ENCODE measurements around the gene ADCY5.

ADCY5 gene

GRCh38 chr3:123325766-123326256 lies 123.1 kb downstream of the ADCY5 start:
- no peak for DNase-seq (ENCODE audit: low read depth)

GRCh38 chr3:123324880-123325765 lies 123.8 kb downstream of the ADCY5 start:
- DNase-seq (ENCODE audit: low read depth) = no peak

DNA sequence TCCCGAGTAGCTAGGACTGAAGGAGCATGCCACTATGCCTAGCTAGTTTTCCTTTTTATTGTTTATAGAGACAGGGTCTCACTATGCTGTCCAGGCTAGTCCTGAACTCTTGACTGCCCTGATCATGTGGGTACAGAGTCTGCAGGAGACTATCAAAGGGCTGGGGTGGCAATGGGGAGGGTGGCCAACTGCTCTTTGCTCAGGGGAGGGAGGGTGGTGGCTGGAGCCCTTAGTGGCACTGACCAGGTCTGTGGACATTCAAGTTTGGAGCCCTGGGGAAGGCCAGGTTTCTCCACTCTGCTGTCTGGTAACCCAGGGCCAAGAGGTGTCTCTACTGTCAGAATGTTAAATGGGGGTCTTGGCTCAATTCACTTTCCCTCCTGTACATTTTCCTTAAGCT lies 125.1 kb downstream of the ADCY5 start:
- DNase-seq (ENCODE audit: low read depth) = no peak

DNA sequence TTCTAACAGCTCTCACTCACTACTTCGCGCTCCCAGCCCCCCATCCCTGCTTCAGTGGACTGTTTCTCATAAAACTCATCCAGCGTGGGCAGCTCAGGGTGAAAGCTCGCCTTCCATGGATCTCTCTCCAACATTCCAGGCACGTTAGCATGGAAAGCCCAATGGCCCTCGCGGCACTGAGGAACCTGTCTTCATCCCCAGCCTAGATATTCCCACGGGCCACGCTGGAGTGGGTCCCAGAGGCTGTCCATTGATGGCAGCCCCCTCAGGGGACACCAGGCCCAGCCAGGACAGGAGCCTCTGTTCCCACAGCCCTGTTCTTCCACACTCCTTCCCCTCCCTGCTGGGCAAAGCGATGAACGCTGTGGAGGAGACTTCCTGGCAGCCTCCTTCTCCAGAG lies 126.0 kb downstream of the ADCY5 start:
- DNase-seq (ENCODE audit: low read depth) = no peak

DNA sequence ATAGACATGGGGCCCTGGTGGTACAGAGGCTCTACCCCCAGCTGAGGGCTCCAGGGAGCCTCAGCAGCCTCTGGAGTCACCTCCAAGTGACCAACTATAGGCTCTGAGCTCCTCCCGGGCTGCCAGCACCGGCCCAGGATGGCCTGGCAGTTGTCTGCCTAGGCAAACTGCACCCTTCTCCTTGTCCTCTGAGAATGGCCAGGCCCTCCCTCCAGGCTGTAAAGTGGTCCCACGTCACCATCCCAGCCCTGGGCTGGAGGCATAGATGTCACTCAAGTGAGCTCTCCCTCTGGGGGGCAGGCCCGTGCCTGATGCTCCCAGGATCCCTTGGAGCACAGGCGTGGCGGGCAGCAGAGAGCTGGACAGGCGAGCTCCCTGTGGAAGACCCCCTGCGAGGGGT lies 127.1 kb downstream of the ADCY5 start:
- DNase-seq (ENCODE audit: low read depth) = no peak

DNA sequence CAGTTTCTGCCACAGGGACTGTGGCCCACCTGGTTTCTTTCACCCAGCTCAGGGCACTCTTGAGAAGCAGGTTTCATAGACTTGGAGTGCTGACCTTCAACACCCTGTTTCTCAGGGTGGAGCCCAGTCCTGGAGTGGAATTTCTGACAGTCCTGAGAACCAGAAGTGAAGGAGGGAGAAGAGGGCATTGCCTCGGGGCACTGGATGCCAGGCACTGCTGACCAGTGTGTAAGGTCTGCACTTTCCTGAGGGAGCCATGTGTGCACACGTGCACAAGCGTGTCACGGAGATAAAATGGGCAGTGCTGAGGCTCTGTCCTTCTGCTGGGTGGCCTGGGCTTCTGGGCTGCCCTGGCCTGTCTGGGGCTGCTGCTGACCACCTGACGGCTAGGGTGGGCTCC lies 128.7 kb downstream of the ADCY5 start:
- no peak for DNase-seq (ENCODE audit: low read depth)

GRCh38 chr3:123319760-123320159 lies 129.1 kb downstream of the ADCY5 start:
- DNase-seq (ENCODE audit: low read depth) = no peak

- DNase-seq (ENCODE audit: low read depth) = no peak
Observed at GRCh38 chr3:123318374-123318773, 130.5 kb downstream of the ADCY5 start.

- no peak for DNase-seq (ENCODE audit: low read depth)
Observed at GRCh38 chr3:123317716-123318115, 131.2 kb downstream of the ADCY5 start.

GRCh38 chr3:123315271-123315595 lies 133.7 kb downstream of the ADCY5 start:
- DNase-seq (ENCODE audit: low read depth) = no peak

DNA sequence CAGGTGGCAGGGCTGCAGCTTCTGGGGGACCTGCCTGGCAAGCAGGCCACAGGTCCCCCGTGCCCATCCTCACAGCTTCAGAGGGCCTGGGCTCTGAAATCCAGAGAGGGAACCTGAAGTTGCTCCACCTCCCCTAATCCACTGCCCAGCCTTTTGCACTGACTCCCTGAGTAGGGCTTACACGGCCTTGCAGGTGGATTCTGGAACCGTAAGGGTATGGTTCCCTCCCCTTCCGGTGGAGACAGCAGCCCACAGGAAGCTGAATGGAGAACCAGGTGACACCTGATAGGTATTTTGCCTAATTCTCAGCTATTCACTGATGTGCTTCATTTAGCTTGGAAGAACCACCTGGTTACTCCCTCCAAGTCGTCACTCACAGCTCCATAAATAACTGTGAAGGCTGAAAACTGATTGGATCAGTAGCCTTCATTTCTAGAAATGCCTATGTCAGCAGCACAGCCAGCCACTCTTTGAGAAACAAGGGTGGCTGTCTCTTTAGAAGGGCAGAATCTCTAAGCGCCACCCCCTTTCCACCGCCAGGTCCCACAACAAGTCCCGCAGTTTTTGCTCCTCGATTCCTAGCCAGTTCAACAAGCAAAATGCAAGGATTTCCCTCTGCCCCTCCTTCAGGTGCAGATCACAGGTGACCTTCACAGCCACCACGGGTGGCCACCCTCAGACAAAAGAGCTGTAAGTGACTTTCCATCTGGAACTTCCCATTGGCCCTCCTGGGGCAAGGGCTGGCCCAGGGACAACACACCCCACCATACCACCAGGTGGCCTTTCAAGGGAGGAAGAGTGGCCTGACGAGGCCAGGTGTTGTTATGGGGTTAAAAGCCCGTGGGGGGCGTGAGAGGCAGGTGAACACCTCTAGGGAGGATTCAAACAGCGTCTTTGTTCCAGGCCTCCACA lies 134.3 kb downstream of the ADCY5 start:
- DNase-seq (ENCODE audit: low read depth) = no peak

DNA sequence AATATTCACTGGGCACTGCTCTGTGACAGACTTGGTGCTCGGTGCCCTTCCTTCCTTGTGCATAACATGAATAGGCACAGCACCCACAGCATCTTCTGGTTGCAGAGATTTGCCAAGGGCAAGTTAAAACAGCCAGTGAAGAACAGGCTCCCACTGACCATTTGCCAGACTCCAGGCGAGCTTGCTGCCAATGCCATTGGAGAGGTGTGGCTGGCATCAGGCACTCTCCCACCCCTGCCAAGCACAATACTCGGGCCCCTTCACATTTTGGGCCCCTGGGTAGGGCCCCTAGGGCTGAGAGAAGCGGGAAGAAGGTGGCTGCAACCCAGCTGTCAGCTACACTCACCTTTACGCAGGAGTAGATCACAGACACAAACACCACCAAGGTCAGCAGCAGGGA lies 135.0 kb downstream of the ADCY5 start:
- DNase-seq (ENCODE audit: low read depth) = no peak

DNA sequence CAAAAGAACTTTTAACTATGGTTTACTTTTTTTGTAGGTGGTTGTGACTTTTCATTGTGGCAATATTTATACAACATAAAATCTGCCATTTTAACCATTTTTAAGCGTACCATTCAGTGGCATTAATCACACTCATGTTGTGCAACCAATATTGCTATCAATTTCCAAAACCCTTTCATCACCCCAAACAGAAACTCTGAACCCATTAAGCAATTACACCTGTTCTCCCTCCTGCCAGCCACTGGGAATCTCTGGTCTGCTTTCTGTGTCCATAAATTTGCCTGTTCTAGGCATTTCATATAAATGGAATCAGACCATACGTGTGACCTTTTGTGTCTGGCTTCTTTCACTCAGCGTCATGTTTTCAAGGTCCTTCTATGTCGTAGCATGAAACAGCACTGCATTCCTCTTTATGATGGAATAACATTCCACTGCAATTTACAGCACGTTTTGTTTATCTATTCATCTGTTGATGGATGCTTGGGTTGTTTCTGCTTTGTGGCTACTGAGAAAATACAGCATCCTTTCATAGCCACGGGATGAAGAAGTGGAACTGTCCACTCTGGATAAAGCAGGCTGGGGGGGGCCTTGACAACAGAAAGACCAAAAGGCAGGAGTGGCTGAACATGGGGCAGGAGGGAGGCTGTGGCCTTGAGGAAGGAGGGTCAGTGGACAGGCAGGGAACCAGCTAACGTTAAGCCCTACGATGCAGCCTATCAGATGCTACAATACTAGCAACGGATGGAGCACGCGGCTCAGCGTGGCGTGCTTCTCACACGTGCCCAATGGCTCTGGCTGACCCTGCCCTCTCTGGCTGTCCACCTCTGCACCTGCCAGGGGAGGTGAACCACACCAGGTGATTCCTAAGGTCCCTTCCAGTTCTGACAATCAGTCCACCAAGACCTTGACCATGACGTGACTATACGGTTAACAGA lies 136.3 kb downstream of the ADCY5 start:
- no peak for DNase-seq (ENCODE audit: low read depth)

- no peak for DNase-seq (ENCODE audit: low read depth)
Observed at GRCh38 chr3:123311201-123311600, 137.7 kb downstream of the ADCY5 start.

GRCh38 chr3:123310741-123311140 lies 138.1 kb downstream of the ADCY5 start:
- no peak for DNase-seq (ENCODE audit: low read depth)

GRCh38 chr3:123310186-123310585 lies 138.7 kb downstream of the ADCY5 start:
- no peak for DNase-seq (ENCODE audit: low read depth)

DNA sequence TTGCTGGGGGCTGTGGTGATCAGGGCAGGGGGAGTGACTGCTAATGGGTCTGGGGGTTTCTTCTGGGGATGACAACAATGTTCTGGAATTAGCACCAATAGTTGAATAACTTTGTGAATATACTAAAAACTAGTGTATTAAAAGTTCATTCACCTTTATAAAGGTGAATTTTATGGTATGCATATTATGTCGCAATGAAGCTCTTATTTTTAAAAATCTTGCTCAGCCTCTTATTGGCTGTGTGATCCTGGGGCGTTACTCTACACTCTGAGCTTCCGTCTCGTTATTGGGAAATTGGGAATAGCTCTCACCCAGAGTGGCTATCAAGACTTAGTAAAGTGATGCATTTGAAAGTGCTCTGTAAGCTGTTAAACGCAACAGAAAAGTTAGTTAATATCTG lies 141.8 kb downstream of the ADCY5 start:
- no peak for DNase-seq (ENCODE audit: low read depth)

DNA sequence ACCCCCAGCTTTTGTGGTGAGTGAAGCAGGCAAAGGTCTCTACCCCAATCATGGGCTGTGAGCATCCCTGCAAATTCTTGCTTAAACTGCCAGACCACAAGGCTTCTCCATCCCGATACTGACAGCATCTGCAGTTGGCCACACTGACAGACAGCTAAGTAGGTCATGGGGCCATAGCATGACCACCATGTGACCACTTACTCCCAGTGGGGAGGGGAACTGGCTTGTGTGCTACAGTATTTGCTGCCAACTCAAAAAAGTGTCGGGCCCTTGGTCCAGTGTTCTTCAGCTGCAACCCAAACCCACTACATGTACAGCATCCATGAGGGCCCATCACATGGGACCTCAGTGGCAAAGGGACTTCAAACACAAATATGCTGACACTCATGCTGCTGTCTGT lies 143.7 kb downstream of the ADCY5 start:
- DNase-seq (ENCODE audit: low read depth) = no peak

GRCh38 chr3:123303976-123304560 lies 144.8 kb downstream of the ADCY5 start:
- DNase-seq (ENCODE audit: low read depth) = no peak

- no peak for DNase-seq (ENCODE audit: low read depth)
Observed at GRCh38 chr3:123302961-123303360, 145.9 kb downstream of the ADCY5 start.

DNA sequence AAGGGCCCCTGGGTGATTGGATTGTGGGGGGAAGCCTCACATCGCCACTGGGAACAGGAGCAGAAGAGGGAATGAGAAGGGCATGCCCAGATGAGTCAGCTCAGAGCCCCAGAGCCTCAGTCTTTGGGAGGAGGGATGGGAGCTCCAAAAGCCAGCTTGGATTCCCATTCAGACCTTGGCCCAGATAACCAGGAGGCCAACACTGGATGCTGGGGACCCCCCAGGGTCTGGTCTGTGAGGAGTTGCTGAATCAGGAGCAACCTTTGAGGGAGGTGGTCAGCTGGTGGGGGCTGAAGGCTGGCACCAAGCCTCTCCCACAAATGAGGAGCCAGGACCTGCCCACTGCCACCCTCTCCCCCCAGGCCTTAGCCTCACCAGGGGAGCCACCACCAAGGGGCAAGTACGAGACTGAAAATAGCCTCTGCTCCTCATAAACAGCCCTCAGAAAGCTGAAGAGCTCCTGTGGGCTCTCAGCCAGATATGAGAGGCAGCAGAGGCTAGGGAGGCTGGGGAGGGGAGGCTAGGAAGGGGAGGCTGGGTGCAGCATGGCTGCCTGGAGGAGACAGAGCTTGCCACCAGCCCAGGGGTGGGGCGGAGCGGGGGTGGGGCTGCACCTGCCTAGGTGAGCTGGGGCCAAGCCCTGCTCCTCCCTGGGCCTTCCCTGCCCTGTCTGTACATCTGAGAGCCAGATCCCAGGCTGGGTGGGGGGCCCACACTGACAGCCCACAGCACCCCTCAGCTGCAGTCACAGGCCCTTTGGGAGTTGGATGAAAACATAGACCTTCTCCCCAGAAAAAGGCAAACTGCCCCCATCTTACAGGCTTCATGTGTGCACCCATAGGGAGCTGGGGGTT lies 147.3 kb downstream of the ADCY5 start:
- no peak for DNase-seq (ENCODE audit: low read depth)

Measured in activated gamma-delta T cell treated with anti-CD3 and anti-CD28 coated beads, Interleukin-2, amount 50 U/mL, for 16 hours (primary cell).